GM19452 (cell line): Measurements from ENCODE around the gene S100A16.
"Not testable (repeated sequence)": the region's sequence is repeated elsewhere in the genome, so short reads cannot be mapped to it uniquely, and the experiment has no call there.

Source experiments
- ATAC-seq: cut with Tn5 transposase; IDR thresholded peaks from one replicate; pipeline ENCODE4 v1.9.1; 2021; ENCODE audit not compliant: unreplicated experiment

Gene S100A16

GRCh38 chr1:153588033-153588432 lies 24.9 kb downstream of the S100A16 start:
- not testable (repeated sequence) for ATAC-seq

- ATAC-seq = no peak
These were observed 25.6 kb downstream of the S100A16 start for GRCh38 chr1:153587314-153587713.

- no peak for ATAC-seq
These were observed 26.6 kb downstream of the S100A16 start for GRCh38 chr1:153586347-153586746.

- no peak for ATAC-seq
These were observed 27.9 kb downstream of the S100A16 start for GRCh38 chr1:153585006-153585405.

- no peak for ATAC-seq
These were observed 29.0 kb downstream of the S100A16 start for GRCh38 chr1:153583976-153584375.

GRCh38 chr1:153583514-153583913 lies 29.4 kb downstream of the S100A16 start:
- not testable (repeated sequence) for ATAC-seq

GRCh38 chr1:153582836-153583235 lies 30.1 kb downstream of the S100A16 start:
- not testable (repeated sequence) for ATAC-seq

- ATAC-seq = no peak
These were observed 34.0 kb downstream of the S100A16 start for GRCh38 chr1:153578936-153579335.

GRCh38 chr1:153578490-153578889 lies 34.4 kb downstream of the S100A16 start:
- no peak for ATAC-seq

- ATAC-seq = no peak
These were observed 35.3 kb downstream of the S100A16 start for GRCh38 chr1:153577624-153578051.

GRCh38 chr1:153577138-153577537 lies 35.8 kb downstream of the S100A16 start:
- ATAC-seq = no peak

GRCh38 chr1:153575497-153575896 lies 37.4 kb downstream of the S100A16 start:
- ATAC-seq = not testable (repeated sequence)

GRCh38 chr1:153575081-153575491 lies 37.9 kb downstream of the S100A16 start:
- not testable (repeated sequence) for ATAC-seq

GRCh38 chr1:153573351-153573750 lies 39.6 kb downstream of the S100A16 start:
- ATAC-seq = no peak

GRCh38 chr1:153572569-153573015 lies 40.3 kb downstream of the S100A16 start:
- ATAC-seq = peak; percentile 61

- no peak for ATAC-seq
These were observed 41.2 kb downstream of the S100A16 start for GRCh38 chr1:153571706-153572105.

- no peak for ATAC-seq
These were observed 42.1 kb downstream of the S100A16 start for GRCh38 chr1:153570874-153571273.

- no peak for ATAC-seq
These were observed 43.5 kb downstream of the S100A16 start for GRCh38 chr1:153569465-153569864.

- no peak for ATAC-seq
These were observed 44.4 kb downstream of the S100A16 start for GRCh38 chr1:153568367-153569099.

GRCh38 chr1:153567621-153568366 lies 45.1 kb downstream of the S100A16 start:
- ATAC-seq = no peak

- ATAC-seq = no peak
These were observed 46.2 kb downstream of the S100A16 start for GRCh38 chr1:153566414-153567371.
